C4-2B (cell line): Measurements from ENCODE around the gene ARHGAP12.

Source experiments
- H3K27ac ChIP-seq: fragments of 450-650 bp; 2 replicates; pipeline ENCODE4 v1.5.1; 2017
- CTCF ChIP-seq: fragments of 450-650 bp; conservative IDR thresholded peaks from 2 replicates; pipeline ENCODE4 v1.5.1; 2017; ENCODE audit warnings: mild to moderate bottlenecking
- ZFX ChIP-seq: fragments of 450-650 bp; IDR thresholded peaks from 2 replicates; pipeline ENCODE4 v1.6.1; 2017

The ARHGAP12 gene

DNA sequence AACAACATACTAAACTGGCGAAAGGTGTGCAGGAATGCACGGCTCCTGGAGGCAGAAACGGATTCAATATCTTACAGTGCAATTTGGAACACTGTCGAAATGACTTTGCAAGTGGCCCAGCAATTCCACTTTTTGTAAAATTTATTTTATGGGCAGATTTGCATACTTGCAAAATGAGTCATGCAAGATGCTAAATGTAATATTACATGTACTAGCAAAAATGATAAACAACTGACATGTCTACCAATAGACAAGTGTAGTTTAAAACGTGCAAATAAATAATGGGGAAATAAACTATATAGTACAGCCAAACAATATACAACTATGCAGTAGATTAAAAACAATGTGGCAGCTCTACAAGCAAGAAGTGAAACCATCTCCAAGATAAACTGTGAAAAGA, 97.7 kb downstream of the ARHGAP12 start:
- no peak for TF ChIP-seq ZFX
- no peak for TF ChIP-seq CTCF

GRCh38 chr10:31829776-31830175, 98.9 kb downstream of the ARHGAP12 start:
- TF ChIP-seq CTCF, result no peak
- TF ChIP-seq ZFX, result no peak
- H3K27ac ChIP-seq, result no peak overlapping the region

More for the DNA sequence above, 97.7 kb downstream of the ARHGAP12 start:
- H3K27ac ChIP-seq, result no peak overlapping the region

GRCh38 chr10:31823358-31823757, 105.3 kb downstream of the ARHGAP12 start:
- H3K27ac ChIP-seq, result no peak overlapping the region
- no peak for TF ChIP-seq ZFX
- TF ChIP-seq CTCF, result no peak

DNA sequence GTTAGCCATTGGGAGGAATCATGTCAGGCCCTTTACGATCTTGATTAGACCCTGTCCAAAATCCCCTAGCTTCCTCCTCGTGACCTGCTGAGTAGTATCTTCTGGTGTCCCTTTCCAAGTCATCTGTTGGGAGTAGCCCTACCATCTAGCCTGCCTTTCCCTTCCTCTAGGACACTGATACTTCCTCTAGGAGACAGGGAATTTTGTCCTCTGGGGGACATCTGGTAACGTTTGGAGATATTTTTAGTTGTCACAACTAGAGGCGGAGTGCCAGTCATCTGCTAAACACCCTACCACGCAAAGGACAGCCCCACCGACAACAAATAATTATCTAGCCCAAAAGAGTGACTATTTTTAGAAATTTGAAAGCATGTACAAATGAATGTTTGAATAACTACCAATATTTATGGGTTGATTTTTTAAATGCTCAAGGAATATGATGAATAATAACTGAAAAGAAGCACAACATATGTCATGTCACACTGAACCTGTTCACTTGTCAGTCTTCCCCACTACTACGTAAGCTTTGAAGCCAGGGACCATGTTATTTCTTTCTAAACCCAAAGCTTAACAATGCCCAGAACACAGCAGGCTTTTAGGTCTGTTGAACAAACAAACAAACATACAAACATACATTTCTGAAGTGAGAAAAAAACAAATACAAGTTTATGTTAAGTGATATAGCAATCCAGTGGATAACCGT, 105.9 kb downstream of the ARHGAP12 start:
- TF ChIP-seq ZFX (no peak), CTCF (no peak)
- H3K27ac ChIP-seq, result no peak overlapping the region

- H3K27ac ChIP-seq, result no peak overlapping the region
- TF ChIP-seq CTCF (no peak), ZFX (no peak)
Measured at GRCh38 chr10:31822150-31822549, 106.5 kb downstream of the ARHGAP12 start.

DNA sequence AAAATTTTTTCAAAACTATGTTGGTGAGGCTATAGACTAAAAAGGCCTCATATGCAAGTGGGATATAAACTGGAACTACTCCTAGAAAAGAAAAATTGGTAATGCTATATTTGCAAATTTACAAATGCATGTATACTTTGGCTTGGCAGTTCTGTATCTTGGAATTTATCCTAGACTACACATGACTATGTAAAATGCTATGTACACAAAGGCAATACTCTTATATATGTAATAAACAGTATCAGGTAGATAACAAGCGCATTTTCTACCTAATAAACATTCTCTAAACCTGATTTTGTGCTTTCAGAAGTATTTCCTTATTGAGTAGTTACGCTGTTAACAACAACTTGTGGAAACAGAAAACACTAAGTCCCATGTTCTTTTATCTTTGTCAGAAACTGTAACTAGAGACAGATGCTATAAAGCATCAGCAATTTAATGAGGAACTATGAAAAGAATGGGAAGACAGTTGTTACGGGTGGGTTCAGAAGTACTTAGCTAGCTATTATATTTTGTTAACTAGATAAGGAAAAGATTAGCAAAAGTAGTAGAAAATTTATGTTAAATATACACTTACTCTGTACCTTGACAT, 107.8 kb downstream of the ARHGAP12 start:
- TF ChIP-seq CTCF, result no peak
- TF ChIP-seq ZFX, result no peak
- no peak overlapping the region for H3K27ac ChIP-seq

DNA sequence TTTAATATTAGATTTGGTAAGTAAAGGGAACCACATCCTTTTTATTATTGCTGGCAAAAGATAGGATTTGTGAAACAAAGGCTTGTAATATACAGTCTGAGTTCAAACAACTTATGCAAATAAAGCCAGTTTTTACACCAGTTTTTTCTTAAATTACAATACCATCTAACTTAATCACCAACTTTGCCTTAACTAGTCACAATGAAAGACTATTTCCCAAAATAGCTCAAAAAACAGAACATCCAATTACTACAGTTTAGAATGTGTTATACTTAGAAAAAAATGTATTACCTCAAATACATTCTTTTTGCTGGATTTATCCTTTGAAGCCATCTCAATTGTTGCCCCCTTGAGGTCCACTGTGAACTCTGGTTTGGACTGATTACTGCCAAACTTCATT, 108.5 kb downstream of the ARHGAP12 start:
- TF ChIP-seq ZFX (no peak), CTCF (no peak)
- H3K27ac ChIP-seq, result no peak overlapping the region
